Measurements from ENCODE around the gene YPEL3. TPM values are rescaled to one million over a fixed set of nuclear protein-coding genes. Genes with fewer than 3 reads are reported as not detected.

Gene YPEL3
- total and polyA plus RNA-seq, 2 of the 8 experiments (the other 6 are each of a cell fraction or from before 2014, with no cell fraction given), result 40.3 to 53.3 TPM

DNA sequence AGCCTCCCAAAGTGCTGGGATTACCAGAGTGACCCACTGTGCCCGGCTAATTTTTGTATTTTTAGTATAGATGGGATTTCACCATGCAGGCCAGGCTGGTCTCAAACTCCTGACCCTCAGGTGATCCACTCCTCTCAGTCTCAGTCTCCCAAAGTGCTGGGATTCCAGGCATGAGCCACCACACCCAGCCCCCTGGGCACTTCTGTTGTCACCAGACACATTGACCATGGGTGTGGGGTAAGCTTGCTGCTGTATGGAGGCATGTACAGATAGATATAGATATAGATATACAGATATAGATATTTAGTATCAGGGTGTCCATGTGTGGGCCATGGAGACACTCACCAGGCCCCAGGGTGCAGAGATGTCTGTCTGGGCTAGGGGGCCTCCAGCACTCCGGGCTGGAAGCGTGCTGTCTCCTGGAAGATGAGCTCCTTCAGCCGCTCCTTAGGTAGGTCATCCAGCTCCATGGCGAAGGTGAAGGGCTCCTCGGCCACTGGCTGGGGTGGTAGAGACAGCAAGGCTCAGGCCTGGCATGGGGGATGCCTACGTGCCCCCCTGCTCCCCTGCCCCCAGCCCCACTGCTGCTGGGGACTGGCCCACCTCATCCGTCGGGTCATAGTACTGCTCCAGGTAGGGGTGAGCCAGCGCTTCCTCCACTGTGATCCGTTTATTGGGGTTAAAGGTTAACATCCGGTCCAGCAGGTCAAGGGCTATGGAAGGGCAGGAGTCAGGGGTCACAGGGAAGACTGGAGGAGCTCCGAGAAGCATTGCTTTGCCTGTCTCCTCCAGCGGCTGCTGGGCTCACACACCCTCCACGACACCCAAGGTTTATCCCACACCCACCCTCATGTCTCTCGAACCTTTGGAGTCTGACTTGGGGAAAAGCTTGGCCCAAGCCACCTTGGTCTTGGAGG is 20.5 kb upstream of the YPEL3 start:
- Histone ChIP-seq H3K23ac (ENCODE audit: insufficient read length) (no peak overlapping the region), H3K4ac (replicated peaks; ENCODE audit: insufficient read length, low read depth, low read length) (no peak overlapping the region), H4K91ac (replicated peaks; ENCODE audit: insufficient read length, low read length) (no peak overlapping the region), H3K79me1 (ENCODE audit: low read depth, low read length) (no peaks in the 10 kb centered on the region), H2AFZ (ENCODE audit: low read length) (no peak overlapping the region), H3K9ac (replicated peaks in 1 of 4; ENCODE audit: extremely low read depth in 1 of 4, low read depth in 3 of 4, low read length in 3 of 4) (no peak overlapping the region), H3K18ac (ENCODE audit: extremely low read depth, low read length) (no peak overlapping the region), H4K8ac (ENCODE audit: extremely low read depth, insufficient read depth, low read length) (no peak overlapping the region), H3K27ac (ENCODE audit: low read depth, low read length) (no peak overlapping the region), H3K9me3 (ENCODE audit: insufficient read depth in 2 of 2, low read depth in 1 of 2, low read length in 1 of 2) (no peaks in the 10 kb centered on the region), H3K14ac (ENCODE audit: insufficient read length) (no peak overlapping the region), H4K20me1 (replicated peaks in 1 of 2; ENCODE audit: control insufficient read depth in 1 of 2, insufficient read depth in 2 of 2, low read length in 2 of 2) (peaks cover 0 to 3% of the 10 kb centered on the region in 2 experiments), H3K56ac (replicated peaks; ENCODE audit: insufficient read length, low read depth, low read length) (no peak overlapping the region), H3K23me2 (ENCODE audit: low read depth, low read length) (no peaks in the 10 kb centered on the region), H3K4me2 (ENCODE audit: insufficient read depth in 1 of 2, low read depth in 2 of 2, low read length in 2 of 2) (no peak overlapping the region), H2BK12ac (ENCODE audit: low read depth, low read length) (no peak overlapping the region), H3K4me1 (replicated peaks in 1 of 4; ENCODE audit: control insufficient read depth in 3 of 4, insufficient read depth in 4 of 4, low read length in 3 of 4) (peaks cover 0 to 12% (median 6%) of the 10 kb centered on the region in 4 experiments; a peak in 5 of 7 replicates), H2BK15ac (ENCODE audit: low read length) (no peak overlapping the region), H2BK5ac (ENCODE audit: low read depth, low read length) (no peak overlapping the region), H3K27me3 (replicated peaks in 1 of 4; ENCODE audit: control insufficient read depth in 3 of 4, extremely low read depth in 1 of 4, insufficient read depth in 3 of 4, low read length in 3 of 4) (no peaks in the 10 kb centered on the region), H4K5ac (ENCODE audit: insufficient read length, low read depth, low read length) (no peak overlapping the region), H2BK20ac (ENCODE audit: low read length) (no peak overlapping the region), H2BK120ac (replicated peaks; ENCODE audit: low read depth, low read length) (no peak overlapping the region), H2AK5ac (ENCODE audit: low read depth, low read length) (no peak overlapping the region), H3K36me3 (ENCODE audit: control insufficient read depth in 2 of 4, insufficient read depth in 4 of 4, low read length in 3 of 4) (peaks cover 0 to 4% (median 0%) of the 10 kb centered on the region in 4 experiments; a peak in 1 of 8 replicates), H3K79me2 (ENCODE audit: control insufficient read depth in 1 of 2, insufficient read depth in 2 of 2, low read length in 2 of 2) (no peaks in the 10 kb centered on the region), H3K4me3 (ENCODE audit: extremely low read depth in 1 of 4, insufficient read depth in 2 of 4, low read depth in 3 of 4, low read length in 4 of 4) (no peak overlapping the region)
- FAIRE-seq, result no peak
- WGBS, 2 experiments (ENCODE audit: extremely low coverage in 1 of 2, insufficient coverage in 1 of 2, insufficient read length in 1 of 2, insufficient replicate concordance in 2 of 2, low coverage in 1 of 2, low lambda C conversion rate in 2 of 2, missing lambda C conversion rate in 1 of 2), result 89% methylated on average over 15 of the region's 16 CpGs; no CpG with 5 or more reads in 1 of the 2 experiments
- ChIA-PET POLR2A (ENCODE audit: partially characterized antibody) (interaction anchor here (0.7 to 16.3 kb wide), 5 partner anchors 14 to 67 kb away, joined by 3 to 169 read pairs (median 3); partner anchors contain the start of genes ALDOA, CORO1A, TBX6 and YPEL3), CTCF (ENCODE audit: partially characterized antibody) (interaction anchor here (1.3 to 2.9 kb wide), 2 partner anchors 24 kb away, joined by 3 to 11 read pairs; partner anchors contain the start of gene TBX6)
- no peak for DNase-seq (ENCODE audit: low read depth in 1 of 2, low spot score in 2 of 2)
- TF ChIP-seq, protein P1, sequence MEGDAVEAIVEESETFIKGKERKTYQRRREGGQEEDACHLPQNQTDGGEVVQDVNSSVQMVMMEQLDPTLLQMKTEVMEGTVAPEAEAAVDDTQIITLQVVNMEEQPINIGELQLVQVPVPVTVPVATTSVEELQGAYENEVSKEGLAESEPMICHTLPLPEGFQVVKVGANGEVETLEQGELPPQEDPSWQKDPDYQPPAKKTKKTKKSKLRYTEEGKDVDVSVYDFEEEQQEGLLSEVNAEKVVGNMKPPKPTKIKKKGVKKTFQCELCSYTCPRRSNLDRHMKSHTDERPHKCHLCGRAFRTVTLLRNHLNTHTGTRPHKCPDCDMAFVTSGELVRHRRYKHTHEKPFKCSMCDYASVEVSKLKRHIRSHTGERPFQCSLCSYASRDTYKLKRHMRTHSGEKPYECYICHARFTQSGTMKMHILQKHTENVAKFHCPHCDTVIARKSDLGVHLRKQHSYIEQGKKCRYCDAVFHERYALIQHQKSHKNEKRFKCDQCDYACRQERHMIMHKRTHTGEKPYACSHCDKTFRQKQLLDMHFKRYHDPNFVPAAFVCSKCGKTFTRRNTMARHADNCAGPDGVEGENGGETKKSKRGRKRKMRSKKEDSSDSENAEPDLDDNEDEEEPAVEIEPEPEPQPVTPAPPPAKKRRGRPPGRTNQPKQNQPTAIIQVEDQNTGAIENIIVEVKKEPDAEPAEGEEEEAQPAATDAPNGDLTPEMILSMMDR (IDR thresholded peaks at IDR 0.05; ENCODE audit: control extremely low read depth in 1 of 3, insufficient read depth in 1 of 3, low read depth in 1 of 3, low read length in 3 of 3), result no peak
- TF ChIP-seq NRF1 (IDR thresholded peaks at IDR 0.05; ENCODE audit: low read depth, low read length), result no peak
- no peak for TF ChIP-seq RFX5 (IDR thresholded peaks at IDR 0.05; ENCODE audit: borderline replicate concordance, low read depth, low read length)
- TF ChIP-seq KDM1A (IDR thresholded peaks at IDR 0.05; ENCODE audit: borderline replicate concordance, low read length), result no peak
- no peak for TF ChIP-seq HDAC2 (IDR thresholded peaks at IDR 0.05; ENCODE audit: borderline replicate concordance in 1 of 2, low read depth in 2 of 2, low read length in 2 of 2)
